Measurements from ENCODE around the gene PRELP. TPM values are rescaled to one million over a fixed set of nuclear protein-coding genes. Genes with fewer than 3 reads are reported as not detected.

PRELP gene
- total RNA-seq, 1 experiment from 2014 or later: 0.07 TPM

- H3K4me1 ChIP-seq (ENCODE audit: insufficient read depth, low read length): peaks cover 23% of the 10 kb centered on the region; the same call in 1 of the 2 replicates
- H2BK15ac ChIP-seq (ENCODE audit: low read depth, low read length): no peak overlapping the region
- no peak overlapping the region for H3K9ac ChIP-seq (ENCODE audit: extremely low read depth, insufficient read length, low read length)
- Mint-ChIP-seq H3K27me3 (ENCODE audit: low read depth) (peaks cover 94% of the 10 kb centered on the region), H3K27ac (no peak overlapping the region), H3K4me1 (peaks cover 79 to 84% of the 10 kb centered on the region in 2 experiments), H3K9me3 (peaks cover 0 to 6% of the 10 kb centered on the region in 2 experiments; a peak in 2 of 5 replicates), H3K4me3 (no peak overlapping the region), H3K36me3 (ENCODE audit: insufficient read depth in 1 of 3, low read depth in 3 of 3) (no peaks in the 10 kb centered on the region)
- H4K20me1 ChIP-seq (ENCODE audit: control insufficient read depth, insufficient read depth, insufficient read length): no peaks in the 10 kb centered on the region
- no peak overlapping the region for H2AFZ ChIP-seq (ENCODE audit: low read length)
- TF ChIP-seq CTCF (conservative IDR thresholded peaks at IDR 0.05): no peak
- no peak overlapping the region for H2AK5ac ChIP-seq (ENCODE audit: insufficient read length, low read length)
- H3K4me2 ChIP-seq (ENCODE audit: insufficient read depth, insufficient read length, low read length): no peak overlapping the region
- H2BK120ac ChIP-seq (ENCODE audit: low read depth, low read length, poor library complexity, severe bottlenecking): no peak overlapping the region
- no CpG with 5 or more reads among the region's 5 CpGs for WGBS (ENCODE audit: extremely low coverage, insufficient read length, low lambda C conversion rate)
- H3K56ac ChIP-seq (ENCODE audit: insufficient read length, low read depth, low read length): no peak overlapping the region
- H3K27me3 ChIP-seq (ENCODE audit: insufficient read depth, low read length): peaks cover 20% of the 10 kb centered on the region; the same call in 1 of the 2 replicates
- peaks cover 7% of the 10 kb centered on the region for H3K23me2 ChIP-seq (ENCODE audit: insufficient read length, low read depth, low read length, poor library complexity, severe bottlenecking)
- H3K79me2 ChIP-seq (ENCODE audit: insufficient read depth, low read length): no peaks in the 10 kb centered on the region
- no peak overlapping the region for H2BK20ac ChIP-seq (ENCODE audit: low read depth, low read length, poor library complexity, severe bottlenecking)
- H3K18ac ChIP-seq (ENCODE audit: insufficient read length, low read depth, low read length): no peak overlapping the region
- H3K14ac ChIP-seq (ENCODE audit: insufficient read depth, low read length): no peak overlapping the region
- no peak overlapping the region for H2BK5ac ChIP-seq (ENCODE audit: insufficient read length, low read length)
- H2BK12ac ChIP-seq (ENCODE audit: insufficient read length, low read depth, low read length): no peak overlapping the region
- H3K79me1 ChIP-seq (ENCODE audit: insufficient read depth, low read depth, low read length, poor library complexity, severe bottlenecking): no peaks in the 10 kb centered on the region
- no peak overlapping the region for H4K8ac ChIP-seq (replicated peaks; ENCODE audit: insufficient read length, low read depth, low read length)
- H4K5ac ChIP-seq (ENCODE audit: insufficient read length, low read depth, low read length): no peak overlapping the region
- no peak overlapping the region for H3T11ph ChIP-seq (ENCODE audit: low read length)
- H4K91ac ChIP-seq (ENCODE audit: insufficient read length, low read depth, low read length): no peak overlapping the region
- H3K9me3 ChIP-seq (ENCODE audit: control insufficient read depth, low read depth, low read length): no peaks in the 10 kb centered on the region
- H3K4ac ChIP-seq (ENCODE audit: low read depth, low read length): no peak overlapping the region
- no peak overlapping the region for H3K23ac ChIP-seq (ENCODE audit: insufficient read length, low read depth, low read length)
- no peak for DNase-seq
- no peak overlapping the region for H3K27ac ChIP-seq (ENCODE audit: insufficient read length, low read depth, low read length)
Measured at GRCh38 chr1:203516906-203517305, 41.3 kb downstream of the PRELP start.

All from H9 (cell line).